Activated T-cell treated with anti-CD3 and anti-CD28 coated beads, Interleukin-2, amount 50 U/mL, for 48 hours (primary cell): ENCODE measurements around the gene EEF2.
"Not testable (repeated sequence)": the region's sequence is repeated elsewhere in the genome, so short reads cannot be mapped to it uniquely, and the experiment has no call there.

Experiments used
- DNase-seq, 2 experiments: peaks; one replicate each; pipeline ENCODE4 v3.0.0-alpha.2; 2020

EEF2 gene

GRCh38 chr19:3944018-3944721 lies 41.1 kb downstream of the EEF2 start:
- no peak for DNase-seq

GRCh38 chr19:3942790-3943409 lies 42.4 kb downstream of the EEF2 start:
- DNase-seq = no peak

GRCh38 chr19:3938300-3938950 lies 46.8 kb downstream of the EEF2 start:
- not testable (repeated sequence) for DNase-seq

- DNase-seq = no peak
These were observed 48.5 kb downstream of the EEF2 start for GRCh38 chr19:3936506-3937442.

- peak; percentile 32 for DNase-seq
These were observed 52.1 kb downstream of the EEF2 start, which contains the start of gene NMRK2 for GRCh38 chr19:3932931-3933810. Gene NMRK2 (plus strand): TSS chr19:3933069. CDS start chr19:3933672, 603 bp downstream.

GRCh38 chr19:3931041-3931440 lies 54.2 kb downstream of the EEF2 start:
- DNase-seq = no peak
